ENCODE measurements around the gene EREG.
A peak's percentile ranks its signal among the peaks of the same experiment; 100 is the strongest.

The EREG gene

GRCh38 chr4:74344031-74344430 lies 20.9 kb upstream of the EREG start:
- DNase-seq (ENCODE audit: low spot score) = no peak

GRCh38 chr4:74353858-74354257 lies 11.1 kb upstream of the EREG start:
- no peak for DNase-seq (ENCODE audit: low spot score)

DNA sequence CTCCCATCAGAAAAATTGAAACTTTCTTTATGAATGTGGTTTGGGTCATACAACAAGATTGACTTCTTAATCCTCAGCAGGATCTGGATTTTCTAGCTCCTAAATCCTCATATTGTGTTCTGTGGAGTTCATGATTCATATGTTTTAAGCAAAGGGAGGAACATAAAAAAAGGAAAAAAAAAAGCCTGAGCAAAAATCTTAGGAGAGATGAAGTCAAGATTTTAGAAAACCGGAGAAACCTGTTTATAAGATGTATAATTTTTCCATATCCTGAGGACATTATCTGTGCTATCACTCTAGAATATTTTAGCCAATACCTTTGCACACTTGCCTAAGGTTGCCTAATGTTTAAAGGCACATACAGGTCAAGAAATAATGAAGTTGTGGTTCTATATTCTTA lies 7.0 kb upstream of the EREG start:
- DNase-seq (ENCODE audit: low spot score) = no peak

DNA sequence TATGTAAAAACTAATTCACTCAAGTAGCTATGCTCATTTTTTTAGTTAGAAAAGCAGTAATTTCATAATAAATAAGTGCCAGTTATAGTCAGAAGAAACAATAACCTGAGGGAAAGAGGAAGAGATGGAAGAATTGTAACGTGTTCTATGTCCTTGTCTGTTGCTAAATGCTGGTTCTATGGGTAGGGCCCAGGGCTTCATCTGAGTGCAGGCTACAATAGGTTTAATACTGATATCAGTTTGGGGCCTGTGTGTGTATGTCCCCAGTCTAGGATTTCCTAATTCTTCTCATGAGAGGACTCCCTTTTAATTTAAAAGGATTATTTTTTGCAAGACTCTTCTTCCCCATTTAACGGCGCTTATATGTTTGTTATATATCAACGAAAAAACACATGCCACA lies 3.3 kb upstream of the EREG start:
- no peak for DNase-seq (ENCODE audit: low spot score)

DNA sequence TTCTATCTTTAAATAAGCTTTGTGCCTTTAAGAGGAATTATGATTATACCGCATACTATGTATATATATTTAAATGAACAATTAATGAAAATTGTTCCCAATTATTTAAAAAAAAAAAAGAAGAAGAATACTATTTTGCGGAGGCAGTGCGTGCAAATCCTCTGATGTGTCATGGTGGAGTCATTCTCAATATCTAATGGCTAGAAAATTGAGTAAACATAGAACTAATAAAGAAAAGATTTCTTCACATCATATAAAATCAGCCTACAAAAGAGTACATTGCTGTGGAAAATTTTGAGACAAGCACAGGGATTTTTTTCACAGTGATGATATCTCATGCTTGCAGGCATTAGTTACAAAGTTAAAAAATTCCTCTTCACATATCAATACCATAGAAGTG lies 2.6 kb upstream of the EREG start:
- DNase-seq (ENCODE audit: low spot score) = no peak

DNA sequence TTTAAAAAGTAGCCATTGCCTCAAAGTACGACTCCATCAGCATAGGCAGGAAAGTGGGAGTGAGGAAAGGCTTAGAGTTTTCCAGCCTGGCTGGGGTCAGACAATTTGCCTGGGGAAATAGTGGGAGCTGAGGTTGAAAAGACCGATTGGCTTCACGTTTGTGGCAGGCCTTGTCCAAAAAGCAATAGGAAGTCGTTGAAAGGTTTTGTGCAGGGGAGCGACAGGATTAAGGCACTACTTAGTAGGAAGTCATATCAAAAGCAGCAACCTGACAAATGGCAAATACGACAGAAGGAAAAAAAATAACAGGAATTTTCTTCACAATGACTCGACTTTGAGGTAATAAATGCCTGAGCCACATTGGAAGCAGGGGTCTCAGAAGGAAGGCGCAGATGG lies 691 bp upstream of the EREG start:
- no peak for DNase-seq (ENCODE audit: low spot score)

DNA sequence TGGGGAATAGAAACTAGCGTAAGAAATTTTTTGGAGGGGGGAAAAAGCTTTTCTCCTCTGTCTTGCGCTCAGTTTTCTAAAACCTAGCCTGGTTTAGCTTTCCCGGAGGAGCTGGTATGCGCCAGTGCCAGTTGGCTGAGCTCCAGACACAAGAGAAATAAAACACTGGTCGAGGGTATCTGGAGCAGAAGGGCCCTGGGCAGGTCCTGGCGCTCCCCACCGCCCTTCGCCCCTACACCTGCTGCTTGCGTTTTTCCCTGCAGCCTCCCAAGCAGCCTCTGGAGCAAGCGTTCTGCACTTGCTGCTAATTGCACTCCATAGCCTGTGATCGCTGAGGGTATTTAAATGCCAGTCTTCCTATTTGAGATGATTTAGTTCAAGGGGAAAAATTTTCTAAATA lies 816 bp downstream of the EREG start:
- DNase-seq (ENCODE audit: low spot score) = no peak

DNA sequence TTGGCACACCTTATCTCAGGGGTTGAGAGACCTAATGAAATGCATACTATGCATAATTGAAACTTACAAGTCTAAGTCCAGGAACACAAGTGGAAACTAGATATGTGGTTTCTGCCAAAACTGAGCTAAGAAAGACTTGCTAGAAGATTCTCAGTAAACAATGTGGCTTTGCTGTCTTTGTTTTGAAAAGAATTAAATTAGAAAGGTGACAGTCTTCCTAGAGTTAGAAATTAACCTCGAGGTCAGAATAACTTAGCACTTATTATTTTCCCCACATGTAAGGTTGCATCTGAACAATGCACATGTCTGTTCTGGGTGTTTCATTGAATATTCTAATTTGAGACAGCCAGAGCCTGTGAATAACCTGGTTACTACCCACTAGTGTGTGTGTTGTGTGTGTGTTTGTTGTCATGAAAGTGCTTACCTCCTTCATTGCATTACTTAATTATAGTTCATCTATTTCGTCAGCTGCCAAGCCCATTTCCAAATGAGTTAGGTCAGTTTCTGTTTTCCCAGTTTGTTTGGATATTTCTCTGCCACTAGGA lies 1.5 kb downstream of the EREG start:
- no peak for DNase-seq (ENCODE audit: low spot score)

DNA sequence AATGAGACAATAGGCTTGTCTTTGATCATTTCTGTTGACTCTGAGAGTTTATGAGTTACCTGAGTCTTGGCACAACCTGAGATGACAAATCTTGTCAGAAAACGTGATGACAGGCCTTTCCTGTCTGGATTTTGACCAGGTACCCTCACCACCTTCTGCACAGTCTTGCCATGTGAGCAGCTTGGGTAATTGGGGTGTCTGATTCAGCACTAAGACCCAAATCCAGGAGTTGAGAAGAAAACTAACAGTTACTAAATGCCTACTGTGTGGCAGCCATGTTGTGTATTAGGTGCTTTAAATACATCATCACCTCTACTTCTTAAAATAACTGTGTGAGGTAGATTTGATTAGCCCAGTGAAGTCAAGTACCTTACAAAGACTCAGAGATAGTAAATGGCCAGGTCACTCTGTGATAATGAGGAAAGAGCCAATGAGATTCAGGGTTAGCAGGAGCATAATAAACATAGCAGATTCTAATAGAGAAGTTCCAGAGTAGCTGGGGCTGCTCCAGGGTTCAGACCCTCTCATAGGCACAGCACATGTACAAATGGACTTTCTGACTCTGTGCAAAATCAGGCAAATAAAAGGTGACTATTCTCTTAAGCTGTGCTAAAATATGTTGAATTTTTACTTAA lies 2.8 kb downstream of the EREG start:
- no peak for DNase-seq (ENCODE audit: low spot score)

GRCh38 chr4:74368596-74368995 lies 3.7 kb downstream of the EREG start:
- DNase-seq (ENCODE audit: low spot score) = no peak

GRCh38 chr4:74369855-74370254 lies 4.9 kb downstream of the EREG start:
- DNase-seq (ENCODE audit: low spot score) = no peak

DNA sequence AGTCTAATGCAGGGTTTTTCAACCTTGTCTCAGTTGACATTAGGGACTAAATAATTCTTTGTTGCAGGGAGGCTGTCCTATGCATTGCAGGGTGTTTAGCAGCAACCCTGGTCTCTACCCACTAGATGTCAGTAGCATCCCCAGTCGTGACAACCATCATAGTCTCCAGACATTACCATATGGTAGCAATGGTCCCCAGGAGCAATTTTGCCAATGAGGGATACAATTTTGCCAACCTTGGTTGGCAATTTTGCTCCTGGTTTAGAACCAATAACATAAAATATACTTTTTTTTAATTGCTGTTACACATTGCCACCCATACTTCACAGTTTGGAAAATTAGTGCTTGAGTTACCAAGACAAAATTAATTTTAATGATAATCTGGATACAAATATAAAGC lies 6.0 kb downstream of the EREG start:
- DNase-seq (ENCODE audit: low spot score) = peak; percentile 58

- DNase-seq (ENCODE audit: low spot score) = no peak
Measured at GRCh38 chr4:74374128-74374527, 9.2 kb downstream of the EREG start.

DNA sequence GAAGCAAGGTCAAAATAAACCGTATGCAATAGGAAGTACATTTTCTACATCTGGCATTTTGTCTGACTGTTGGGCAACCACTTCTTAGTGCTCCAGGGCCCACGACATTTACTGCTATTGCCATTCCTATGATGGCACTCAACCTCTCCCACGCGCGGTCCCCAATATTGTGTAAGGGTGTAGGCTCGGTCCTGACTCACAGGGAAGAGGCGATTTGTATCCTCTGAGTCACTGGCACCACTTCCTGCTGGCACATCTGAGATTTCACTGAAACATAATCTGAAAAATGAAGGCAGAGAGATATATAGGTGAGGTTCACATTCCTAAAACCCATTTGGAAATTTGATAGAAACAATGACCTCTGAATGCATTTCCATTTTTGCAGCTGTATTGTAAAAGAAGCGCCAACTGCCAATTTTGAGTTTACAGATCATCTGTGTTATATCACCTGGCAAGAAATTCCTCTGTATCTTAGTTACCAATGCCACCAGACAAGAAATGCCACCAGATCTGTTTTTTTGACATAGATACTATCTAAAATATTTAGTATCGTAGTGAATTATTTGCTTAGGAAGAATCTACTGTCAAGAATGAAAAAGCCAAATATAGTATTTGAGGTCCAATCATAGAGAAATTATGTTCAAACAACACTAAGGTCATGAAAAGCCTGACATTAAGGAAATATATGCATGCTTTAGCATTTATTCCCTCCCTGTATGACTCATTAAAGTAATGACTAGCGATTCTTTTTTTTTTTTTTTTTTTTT lies 9.8 kb downstream of the EREG start:
- DNase-seq (ENCODE audit: low spot score) = peak; percentile 18

DNA sequence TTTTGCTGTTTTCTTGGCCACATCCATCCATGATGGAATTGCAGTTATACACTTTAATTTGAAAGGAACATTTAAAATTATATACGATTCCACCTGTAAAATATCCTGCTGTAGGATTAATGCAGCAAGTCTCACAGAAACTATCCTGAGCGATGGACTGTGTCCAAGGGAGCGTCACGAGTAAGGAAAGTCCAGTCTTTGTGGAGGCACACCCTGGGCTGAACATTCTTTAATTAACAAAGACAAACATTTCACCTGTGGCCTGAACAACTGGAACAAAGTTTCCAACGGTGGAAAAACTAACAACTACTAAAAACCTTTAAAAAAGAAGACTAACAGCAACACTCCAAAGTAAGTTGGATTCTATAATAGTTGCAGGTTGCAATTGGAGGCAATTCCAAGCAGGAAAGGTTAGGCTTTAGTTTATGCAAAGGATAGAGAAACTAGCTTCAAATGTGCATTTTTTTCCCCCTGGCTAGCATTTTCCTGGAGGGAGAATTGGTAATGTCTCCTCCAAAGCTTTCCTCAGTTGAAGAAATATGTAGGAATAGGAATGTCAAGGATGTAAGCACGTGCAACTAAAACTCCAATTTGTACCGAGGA lies 11.0 kb downstream of the EREG start:
- no peak for DNase-seq (ENCODE audit: low spot score)

DNA sequence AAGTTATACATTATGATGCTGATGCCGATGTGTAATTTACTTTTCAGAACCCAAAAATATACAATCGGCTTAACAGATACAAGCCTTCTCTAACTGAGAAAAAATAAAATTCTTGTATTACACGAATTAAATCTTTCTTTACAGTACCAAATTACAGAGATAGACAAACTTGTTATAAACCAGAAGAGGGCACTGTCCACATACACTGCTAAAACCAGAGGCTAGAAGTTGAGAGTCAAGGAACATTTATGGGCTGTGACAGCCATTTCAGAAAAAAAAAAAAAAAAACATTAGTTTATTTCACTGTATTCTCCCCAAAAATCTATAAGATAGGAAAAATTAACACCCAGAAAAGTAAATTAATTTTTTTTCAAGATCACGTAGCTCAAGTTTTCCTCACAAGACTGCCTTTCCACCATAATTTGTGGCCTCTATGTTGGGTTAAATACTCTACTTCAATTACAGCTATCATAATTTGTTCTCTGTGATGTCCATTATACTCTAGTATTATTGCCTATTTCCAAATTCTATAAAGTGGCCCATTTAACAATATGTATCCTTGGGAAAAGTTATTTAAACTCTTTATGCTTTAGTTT lies 12.0 kb downstream of the EREG start:
- DNase-seq (ENCODE audit: low spot score) = peak; percentile 62

- DNase-seq (ENCODE audit: low spot score) = no peak
Measured at GRCh38 chr4:74377714-74378113, 12.8 kb downstream of the EREG start.

- no peak for DNase-seq (ENCODE audit: low spot score)
Measured at GRCh38 chr4:74378573-74378972, 13.6 kb downstream of the EREG start.

DNA sequence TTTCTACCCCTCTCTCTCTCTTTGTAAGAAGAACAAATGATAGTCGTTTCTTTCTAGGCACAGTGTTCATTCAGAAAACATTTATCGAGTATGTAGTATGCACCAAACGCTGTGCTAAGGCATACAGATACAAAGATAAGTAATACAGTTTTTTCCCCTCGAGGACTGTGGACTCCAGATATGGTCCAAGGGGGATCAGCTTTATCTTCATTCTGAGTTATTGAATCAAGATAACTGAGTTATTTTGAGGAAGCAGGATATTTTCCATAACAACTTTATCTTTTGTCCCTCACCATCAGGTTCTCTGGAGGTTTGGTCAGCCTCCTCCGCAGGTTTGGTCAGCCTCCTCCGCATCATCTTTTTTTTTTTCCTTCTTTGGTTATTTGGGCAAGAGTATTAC lies 15.0 kb downstream of the EREG start:
- no peak for DNase-seq (ENCODE audit: low spot score)

- no peak for DNase-seq (ENCODE audit: low spot score)
Measured at GRCh38 chr4:74385386-74385785, 20.4 kb downstream of the EREG start.

GRCh38 chr4:74386159-74386558 lies 21.2 kb downstream of the EREG start:
- DNase-seq (ENCODE audit: low spot score) = no peak

GRCh38 chr4:74387790-74388189 lies 22.8 kb downstream of the EREG start:
- DNase-seq (ENCODE audit: low spot score) = no peak

DNA sequence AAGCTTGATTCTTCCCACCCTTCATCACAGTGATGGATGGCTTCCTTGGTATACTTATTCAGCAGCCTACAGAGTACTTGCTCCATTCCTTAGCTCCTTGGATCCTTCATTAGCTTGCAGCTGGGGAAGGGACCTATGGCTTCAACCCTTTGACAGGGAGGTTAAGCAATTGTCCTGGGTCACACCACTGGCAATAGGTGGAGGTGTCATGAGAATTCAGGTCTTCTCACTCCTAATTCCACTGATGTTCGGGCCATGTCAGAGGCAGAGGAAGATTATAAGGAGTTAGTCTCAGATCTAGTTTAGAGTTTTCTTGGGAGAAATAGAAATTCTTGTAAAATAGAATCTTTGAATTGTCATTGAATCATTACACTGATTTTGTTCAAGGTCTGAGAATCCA lies 24.5 kb downstream of the EREG start:
- DNase-seq (ENCODE audit: low spot score) = no peak

All from AG08396 (cell line).